CD14-positive monocyte (primary cell): ENCODE measurements around the gene SPG7. TPM values are rescaled to one million over a fixed set of nuclear protein-coding genes. Genes with fewer than 3 reads are reported as not detected.

ENCODE experiments used
- DNase-seq, 3 donors: peaks; one replicate each; pipeline ENCODE4 v3.0.0-alpha.2; 2011 to 2022
- H2AFZ ChIP-seq: 2 replicates; pipeline ENCODE4 v1.6.0; 2012; ENCODE audit warnings: mild to moderate bottlenecking, low read depth, low read length, inconsistent platforms; ENCODE audit not compliant: insufficient read depth, poor library complexity, severe bottlenecking
- H3K27ac ChIP-seq, 2 donors: 1 replicate in 1 of 2; 2 replicates in 1 of 2; pipeline ENCODE4 v1.5.1; 2012 to 2013; ENCODE audit warnings: low read length in 2 of 2, control low read depth in 1 of 2, inconsistent platforms in 1 of 2, low read depth in 1 of 2, mild to moderate bottlenecking in 1 of 2
- H3K27me3 ChIP-seq, 2 donors: one replicate each; pipeline versions ENCODE4 v1.6.0 to v1.6.1; 2011 to 2013; ENCODE audit warnings: low read length in 2 of 2; ENCODE audit not compliant: control insufficient read depth in 2 of 2, insufficient read depth in 2 of 2
- H3K36me3 ChIP-seq, 2 donors: replicated peaks in 1 of 2; 1 replicate in 1 of 2; 2 replicates in 1 of 2; pipeline versions ENCODE4 v1.5.1 to v1.6.1; 2012 to 2013; ENCODE audit warnings: low read length in 2 of 2, control low read depth in 1 of 2, inconsistent platforms in 1 of 2, mild to moderate bottlenecking in 1 of 2; ENCODE audit not compliant: insufficient read depth in 2 of 2, control insufficient read depth in 1 of 2
- H3K4me1 ChIP-seq, 2 donors: 1 replicate in 1 of 2; 2 replicates in 1 of 2; pipeline versions ENCODE4 v1.5.1 to v1.6.1; 2012 to 2013; ENCODE audit warnings: low read length in 2 of 2, control low read depth in 1 of 2, inconsistent platforms in 1 of 2, mild to moderate bottlenecking in 1 of 2, moderate library complexity in 1 of 2; ENCODE audit not compliant: insufficient read depth in 2 of 2, control insufficient read depth in 1 of 2
- H3K4me2 ChIP-seq: replicated peaks from 2 replicates; pipeline ENCODE3; 2012; ENCODE audit warnings: low read length, moderate library complexity, mild to moderate bottlenecking; ENCODE audit not compliant: poor library complexity, severe bottlenecking; ENCODE audit errors: extremely low read depth
- H3K4me3 ChIP-seq, 3 experiments: fragments of 200-600 bp in 1 of 3; sonication (generic) in 1 of 3; replicated peaks in 1 of 3; 1 replicate in 2 of 3; 2 replicates in 1 of 3; pipeline ENCODE4 v1.5.1; 2011 to 2013; ENCODE audit warnings: low read length in 3 of 3, mild to moderate bottlenecking in 3 of 3, control low read depth in 2 of 3, low read depth in 2 of 3, inconsistent platforms in 1 of 3, moderate library complexity in 1 of 3
- H3K79me2 ChIP-seq: 2 replicates; pipeline ENCODE4 v1.6.0; 2012; ENCODE audit warnings: mild to moderate bottlenecking, control low read depth, inconsistent platforms, low read length, moderate library complexity; ENCODE audit not compliant: insufficient read depth
- H3K9ac ChIP-seq: 2 replicates; pipeline ENCODE4 v1.6.0; 2017; ENCODE audit warnings: low read length, mild to moderate bottlenecking; ENCODE audit not compliant: insufficient read depth, poor library complexity, severe bottlenecking
- H3K9me3 ChIP-seq, 2 donors: replicated peaks in 1 of 2; 1 replicate in 1 of 2; 2 replicates in 1 of 2; pipeline versions ENCODE4 v1.5.1 to v1.6.1; 2012 to 2013; ENCODE audit warnings: low read length in 2 of 2, control low read depth in 1 of 2; ENCODE audit not compliant: control insufficient read depth in 1 of 2, insufficient read depth in 1 of 2
- H4K20me1 ChIP-seq: 2 replicates; pipeline ENCODE4 v1.6.0; 2012; ENCODE audit warnings: mild to moderate bottlenecking, low read length, control low read depth, moderate library complexity; ENCODE audit not compliant: insufficient read depth
- H3K27ac Mint-ChIP-seq, 7 donors: one replicate each; pipeline ENCODE4 v1.8.0; 2020; ENCODE audit warnings: mild to moderate bottlenecking in 7 of 7, mixed read lengths in 7 of 7, moderate library complexity in 6 of 7, inconsistent platforms in 2 of 7
- H3K27me3 Mint-ChIP-seq, 3 donors: one replicate each; pipeline ENCODE4 v1.8.0; 2021 to 2022; ENCODE audit warnings: low read depth in 3 of 3, mild to moderate bottlenecking in 3 of 3, mixed read lengths in 3 of 3, moderate library complexity in 3 of 3, inconsistent platforms in 1 of 3
- H3K36me3 Mint-ChIP-seq, 2 donors: one replicate each; pipeline ENCODE4 v1.8.0; 2020; ENCODE audit warnings: mixed read lengths in 2 of 2, inconsistent platforms in 1 of 2, mild to moderate bottlenecking in 1 of 2
- H3K4me1 Mint-ChIP-seq: one replicate; pipeline ENCODE4 v1.8.0; 2020; ENCODE audit warnings: mild to moderate bottlenecking, mixed read lengths
- H3K4me3 Mint-ChIP-seq, 2 donors: one replicate each; pipeline ENCODE4 v1.8.0; 2020; ENCODE audit warnings: mild to moderate bottlenecking in 2 of 2, mixed read lengths in 2 of 2, moderate library complexity in 1 of 2
- H3K9me3 Mint-ChIP-seq, 7 donors: one replicate each; pipeline ENCODE4 v1.8.0; 2020 to 2022; ENCODE audit warnings: mixed read lengths in 7 of 7, mild to moderate bottlenecking in 6 of 7, moderate library complexity in 6 of 7, inconsistent platforms in 2 of 7
- WGBS: methylation state at CpG from one replicate; pipeline ENCODE4 v1.1.5; 2013; ENCODE audit warnings: missing lambda C conversion rate; ENCODE audit not compliant: insufficient coverage; 5-methylcytosine and 5-hydroxymethylcytosine counted together
- intact Hi-C, 2 donors: fragments of 100-400 bp; cut with micrococcal nuclease; formaldehyde crosslinking; loops; one replicate each; pipeline versions ENCODE4 v1.15.0 to v1.15.1; 2023
- polyA plus RNA-seq, 3 donors: library from polyadenylated mRNA; depleted of rRNA in 1 of 3; unstranded in 2 of 3; stranded (reverse) in 1 of 3; fragments of 300-500 nt in 2 of 3; fragments of >200 nt in 1 of 3; fragmentation: Illumina TruSeq in 2 of 3; gene quantifications; 1 replicate in 2 of 3; 2 replicates in 1 of 3; pipeline ENCODE4 v1.2.3, GENCODE V29; 2012 to 2021
- TF ChIP-seq, protein P1 (sequence below): fragments of 200-600 bp; IDR thresholded peaks from one replicate; pipeline ENCODE4 v1.8.0; 2022; ENCODE audit warnings: antibody characterized with exemption, mild to moderate bottlenecking

SPG7 gene
- polyA plus RNA-seq, 3 donors, result 30.3 to 120 (median 34.4) TPM

- intact Hi-C loops, result loop anchor here (5.0 to 10.0 kb wide), 2 partner anchors 63 to 65 kb away; no protein-coding TSS in a partner anchor
Measured at GRCh38 chr16:89579351-89579750, 71.1 kb downstream of the SPG7 start.

DNA sequence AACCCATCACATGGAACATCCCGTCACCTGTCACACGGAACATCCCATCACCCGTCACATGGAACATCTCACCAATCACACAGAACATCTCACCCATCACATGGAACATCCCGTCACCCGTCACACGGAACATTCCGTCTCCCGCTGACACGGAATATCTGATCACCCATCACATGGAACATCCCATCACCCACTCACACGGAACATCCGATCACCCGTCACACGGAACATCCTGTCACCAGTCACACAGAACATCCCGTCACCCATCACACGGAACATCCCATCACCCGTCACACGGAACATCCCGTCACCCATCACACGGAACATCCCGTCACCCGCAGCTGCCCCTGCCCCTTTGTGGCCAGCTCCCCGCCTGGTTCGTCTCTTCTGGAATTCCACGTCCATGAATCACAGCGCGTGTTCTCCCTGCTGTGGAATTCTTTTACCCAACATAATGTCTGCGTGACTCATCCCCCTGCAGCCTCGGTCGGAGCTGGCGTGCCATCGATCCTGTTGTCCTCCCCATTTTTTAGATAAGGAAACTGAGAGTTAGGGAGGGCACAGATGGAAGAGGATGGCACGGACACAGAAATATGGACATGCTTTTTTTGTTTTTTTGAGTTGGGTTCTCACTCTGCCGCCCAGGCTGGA lies 73.0 kb downstream of the SPG7 start:
- Histone ChIP-seq H4K20me1 (no peaks in the 10 kb centered on the region), H3K79me2 (no peaks in the 10 kb centered on the region), H3K9me3 (peaks cover 0 to 5% of the 10 kb centered on the region in 2 donors), H3K4me3 (no peak overlapping the region), H2AFZ (no peak overlapping the region), H3K9ac (no peak overlapping the region), H3K27ac (no peak overlapping the region), H3K36me3 (no peaks in the 10 kb centered on the region), H3K4me1 (peaks cover 0 to 1% of the 10 kb centered on the region in 2 donors), H3K27me3 (peaks cover 2 to 14% of the 10 kb centered on the region in 2 donors), H3K4me2 (no peak overlapping the region)
- Mint-ChIP-seq H3K4me1 (no peaks in the 10 kb centered on the region), H3K27me3 (peaks cover 7 to 20% (median 16%) of the 10 kb centered on the region in 3 donors), H3K9me3 (peaks cover 0 to 4% (median 2%) of the 10 kb centered on the region in 7 donors), H3K4me3 (no peak overlapping the region), H3K27ac (no peak overlapping the region), H3K36me3 (no peaks in the 10 kb centered on the region)
- TF ChIP-seq, protein P1, sequence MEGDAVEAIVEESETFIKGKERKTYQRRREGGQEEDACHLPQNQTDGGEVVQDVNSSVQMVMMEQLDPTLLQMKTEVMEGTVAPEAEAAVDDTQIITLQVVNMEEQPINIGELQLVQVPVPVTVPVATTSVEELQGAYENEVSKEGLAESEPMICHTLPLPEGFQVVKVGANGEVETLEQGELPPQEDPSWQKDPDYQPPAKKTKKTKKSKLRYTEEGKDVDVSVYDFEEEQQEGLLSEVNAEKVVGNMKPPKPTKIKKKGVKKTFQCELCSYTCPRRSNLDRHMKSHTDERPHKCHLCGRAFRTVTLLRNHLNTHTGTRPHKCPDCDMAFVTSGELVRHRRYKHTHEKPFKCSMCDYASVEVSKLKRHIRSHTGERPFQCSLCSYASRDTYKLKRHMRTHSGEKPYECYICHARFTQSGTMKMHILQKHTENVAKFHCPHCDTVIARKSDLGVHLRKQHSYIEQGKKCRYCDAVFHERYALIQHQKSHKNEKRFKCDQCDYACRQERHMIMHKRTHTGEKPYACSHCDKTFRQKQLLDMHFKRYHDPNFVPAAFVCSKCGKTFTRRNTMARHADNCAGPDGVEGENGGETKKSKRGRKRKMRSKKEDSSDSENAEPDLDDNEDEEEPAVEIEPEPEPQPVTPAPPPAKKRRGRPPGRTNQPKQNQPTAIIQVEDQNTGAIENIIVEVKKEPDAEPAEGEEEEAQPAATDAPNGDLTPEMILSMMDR, result no peak
- DNase-seq, result no peak
- WGBS, result 97% methylated on average over 26 of the region's 33 CpGs
- intact Hi-C loops, result no loop called here

More at GRCh38 chr16:89579351-89579750, 71.1 kb downstream of the SPG7 start:
- peaks cover 10 to 34% (median 22%) of the 10 kb centered on the region in 3 donors for H3K27me3 Mint-ChIP-seq
- H3K4me3 Mint-ChIP-seq, result no peak overlapping the region
- Histone ChIP-seq H3K36me3 (no peaks in the 10 kb centered on the region), H3K9me3 (peaks cover 0 to 5% of the 10 kb centered on the region in 2 donors), H3K4me3 (no peak overlapping the region), H3K79me2 (no peaks in the 10 kb centered on the region), H3K4me1 (peaks cover 7 to 18% of the 10 kb centered on the region in 2 donors), H3K27me3 (peaks cover 9 to 29% of the 10 kb centered on the region in 2 donors), H4K20me1 (no peaks in the 10 kb centered on the region), H3K9ac (no peak overlapping the region), H2AFZ (no peak overlapping the region), H3K4me2 (no peak overlapping the region), H3K27ac (no peak overlapping the region)
- 97% methylated on average over 14 of the region's 15 CpGs for WGBS
- no peaks in the 10 kb centered on the region for H3K36me3 Mint-ChIP-seq
- DNase-seq, result no peak
- peaks cover 0 to 4% (median 3%) of the 10 kb centered on the region in 7 donors for H3K9me3 Mint-ChIP-seq
- peaks cover 2% of the 10 kb centered on the region for H3K4me1 Mint-ChIP-seq
- TF ChIP-seq, protein P1, result no peak
- H3K27ac Mint-ChIP-seq, result no peak overlapping the region
